K562 (cell line): ENCODE data around the gene FGFR1OP2. TPM values are rescaled to one million over a fixed set of nuclear protein-coding genes. Genes with fewer than 3 reads are reported as not detected.

ENCODE experiments used
- ATAC-seq: fragments of 200-7000 bp; cut with Tn5 transposase; 3 replicates; pipeline ENCODE4 v1.9.1; 2020; ENCODE audit warnings: moderate library complexity
- BruUV-seq: library from RNA; stranded (reverse); fragments of 400-500 nt; replicated peaks from 2 replicates; lab custom pipeline; 2021; lab: Mats Ljungman, UMichigan
- CTCF ChIA-PET: fragments of 300-600 bp; formaldehyde crosslinking; extraction: SDS; loops from one replicate; lab custom pipeline; 2021; ENCODE audit warnings: low intra/inter-chr PET ratio; lab: Yijun Ruan, JAX
- POLR2A ChIA-PET: fragments of 300-600, 350-650 bp; sonication (Branson Sonifier 250); formaldehyde crosslinking; extraction: SDS; loops from one replicate; lab custom pipeline; 2021; ENCODE audit warnings: antibody characterized with exemption, inconsistent platforms; lab: Yijun Ruan, JAX
- DNase-seq, 4 experiments: peaks; one replicate each; pipeline versions ENCODE4 v3.0.0 to v3.0.0-alpha.2; 2011 to 2018; ENCODE audit warnings: low spot score in 3 of 4, mixed read lengths in 3 of 4; ENCODE audit errors: extremely low read depth in 1 of 4
- FAIRE-seq: peaks from 2 replicates; lab custom pipeline; 2011; peaks lifted over from hg19 to GRCh38; lab: Jason Lieb, UNC
- H2AFZ ChIP-seq: 2 replicates; pipeline ENCODE4 v1.6.0; 2011; ENCODE audit warnings: low read depth, low read length, control low read depth, inconsistent platforms
- H3K27ac ChIP-seq: fragments of 200-600 bp; 3 replicates; pipeline ENCODE4 v1.8.0; 2011; ENCODE audit warnings: low read depth, mild to moderate bottlenecking, control low read depth, inconsistent platforms, low read length, moderate library complexity, mixed read lengths; ENCODE audit errors: extremely low read depth
- H3K27me3 ChIP-seq, 2 experiments: fragments of 300-600 bp in 1 of 2; 2 replicates in 1 of 2; 3 replicates in 1 of 2; pipeline versions ENCODE4 v1.6.0 to v1.8.0; 2011; ENCODE audit warnings: inconsistent platforms in 2 of 2, low read length in 2 of 2, mild to moderate bottlenecking in 1 of 2, mixed read lengths in 1 of 2, moderate library complexity in 1 of 2; ENCODE audit not compliant: control insufficient read depth in 2 of 2, insufficient read depth in 2 of 2
- H3K36me3 ChIP-seq: fragments of 300-600 bp; 3 replicates; pipeline ENCODE4 v1.8.0; 2011; ENCODE audit warnings: mild to moderate bottlenecking, low read length, inconsistent platforms; ENCODE audit not compliant: control insufficient read depth, insufficient read depth
- H3K4me1 ChIP-seq, 2 experiments: fragments of 200-600 bp in 1 of 2; replicated peaks in 1 of 2; 2 replicates in 1 of 2; 3 replicates in 1 of 2; pipeline versions ENCODE4 v1.5.1 to v1.8.0; 2011; ENCODE audit warnings: inconsistent platforms in 2 of 2, low read length in 2 of 2, mild to moderate bottlenecking in 1 of 2, mixed read lengths in 1 of 2, moderate library complexity in 1 of 2; ENCODE audit not compliant: control insufficient read depth in 2 of 2, insufficient read depth in 2 of 2
- H3K4me2 ChIP-seq: 2 replicates; pipeline ENCODE4 v1.6.1; 2011; ENCODE audit warnings: low read length, control low read depth, inconsistent platforms, mixed read lengths; ENCODE audit not compliant: insufficient read depth
- H3K4me3 ChIP-seq: fragments of 200-600 bp; sonication (generic), shearing (Covaris generic); 2 replicates; pipeline ENCODE4 v1.5.1; 2016; ENCODE audit warnings: control low read depth, inconsistent platforms
- H3K79me2 ChIP-seq: fragments of 200-600 bp; 3 replicates; pipeline ENCODE4 v1.8.0; 2011; ENCODE audit warnings: low read length, inconsistent platforms; ENCODE audit not compliant: control insufficient read depth, insufficient read depth
- H3K9ac ChIP-seq, 2 experiments: 2 replicates each; pipeline versions ENCODE4 v1.6.0 to v1.6.1; 2011; ENCODE audit warnings: low read depth in 2 of 2, low read length in 2 of 2, control low read depth in 1 of 2, inconsistent platforms in 1 of 2, mild to moderate bottlenecking in 1 of 2, mixed read lengths in 1 of 2; ENCODE audit not compliant: insufficient read depth in 1 of 2
- H3K9me1 ChIP-seq: one replicate; pipeline ENCODE4 v1.6.0; 2011; ENCODE audit warnings: inconsistent platforms, mild to moderate bottlenecking, low read length, moderate library complexity; ENCODE audit not compliant: control insufficient read depth, insufficient read depth
- H3K9me3 ChIP-seq: replicated peaks from 2 replicates; pipeline ENCODE4 v1.5.1; 2011; ENCODE audit warnings: low read depth, low read length, inconsistent platforms; ENCODE audit not compliant: control insufficient read depth, insufficient read depth
- H4K20me1 ChIP-seq: replicated peaks from 2 replicates; pipeline ENCODE4 v1.6.1; 2011; ENCODE audit warnings: low read length, inconsistent platforms, mixed read lengths; ENCODE audit not compliant: control insufficient read depth, insufficient read depth
- E2F8 ChIP-seq: fragments of 450-650 bp; IDR thresholded peaks from 2 replicates; pipeline ENCODE4 v1.7.1; 2018; ENCODE audit warnings: mild to moderate bottlenecking, low read depth; ENCODE audit not compliant: partially characterized antibody
- SAFB2 ChIP-seq: fragments of 200-400 bp; formaldehyde crosslinking; IDR thresholded peaks from 2 replicates; pipeline ENCODE4 v1.6.1; 2018; ENCODE audit warnings: borderline replicate concordance, low read length, low read depth, moderate library complexity; ENCODE audit not compliant: severe bottlenecking
- ZNF445 ChIP-seq: fragments of 250-450 bp; sonication (Bioruptor Pico); IDR thresholded peaks from 2 replicates; pipeline ENCODE4 v1.4.0; 2020; ENCODE audit warnings: low read depth, mild to moderate bottlenecking, moderate library complexity
- WGBS: fragments of 100-300 bp; shearing (Covaris generic); methylation state at CpG from one replicate; pipeline ENCODE4 v1.1.6; 2016; ENCODE audit warnings: low coverage, mixed read lengths; ENCODE audit not compliant: insufficient coverage; ENCODE audit errors: missing lambda C conversion rate; 5-methylcytosine and 5-hydroxymethylcytosine counted together
- in situ Hi-C: fragments of 300-500 bp; cut with MboI; formaldehyde crosslinking; loops from 4 replicates; pipeline ENCODE4 v1.15.0; 2018; ENCODE audit warnings: inconsistent platforms, mixed read lengths
- intact Hi-C: fragments of 100-400 bp; cut with micrococcal nuclease; formaldehyde crosslinking; loops from 2 replicates; pipeline ENCODE4 v1.14.2; 2022
- polyA plus RNA-seq, 8 experiments: library from polyadenylated mRNA; depleted of rRNA in 4 of 8; stranded (reverse) in 5 of 8; unstranded in 3 of 8; fragments of >200 nt; fragmentation: Nextera tagmentation in 2 of 8; fragmentation: Illumina TruSeq in 1 of 8; extraction: Ambion mirVana in 2 of 8; extraction: Trizol in 1 of 8; gene quantifications; 2 replicates each; pipeline versions ENCODE4 v1.2.1 to v1.2.3, GENCODE V29; 2011 to 2014; ENCODE audit warnings: inconsistent platforms in 1 of 8, missing spikeins in 1 of 8
- total RNA-seq, 7 experiments: library from RNA; depleted of rRNA in 6 of 7; stranded (reverse); fragments of >200 nt in 6 of 7; fragmentation: Illumina TruSeq in 2 of 7; extraction: Trizol in 2 of 7; gene quantifications; 2 replicates each; pipeline versions ENCODE4 v1.2.1 to v1.2.3, GENCODE V29; 2011 to 2021; ENCODE audit warnings: low replicate concordance in 1 of 7
- TF ChIP-seq, protein P1 (sequence below): sonication (generic); formaldehyde crosslinking; IDR thresholded peaks from 2 replicates; pipeline ENCODE4 v1.8.0; 2022; ENCODE audit warnings: missing genetic modification reagents, mild to moderate bottlenecking, borderline replicate concordance
- TF ChIP-seq, protein P2 (sequence below): sonication (generic); formaldehyde crosslinking; IDR thresholded peaks from 2 replicates; pipeline ENCODE4 v1.8.0; 2022; ENCODE audit warnings: mild to moderate bottlenecking, missing genetic modification reagents

FGFR1OP2 gene
- total and polyA plus RNA-seq, 9 of the 15 experiments (the other 6 are each of a cell fraction or from before 2014, with no cell fraction given), result 31.6 to 49.0 (median 37.1) TPM

DNA sequence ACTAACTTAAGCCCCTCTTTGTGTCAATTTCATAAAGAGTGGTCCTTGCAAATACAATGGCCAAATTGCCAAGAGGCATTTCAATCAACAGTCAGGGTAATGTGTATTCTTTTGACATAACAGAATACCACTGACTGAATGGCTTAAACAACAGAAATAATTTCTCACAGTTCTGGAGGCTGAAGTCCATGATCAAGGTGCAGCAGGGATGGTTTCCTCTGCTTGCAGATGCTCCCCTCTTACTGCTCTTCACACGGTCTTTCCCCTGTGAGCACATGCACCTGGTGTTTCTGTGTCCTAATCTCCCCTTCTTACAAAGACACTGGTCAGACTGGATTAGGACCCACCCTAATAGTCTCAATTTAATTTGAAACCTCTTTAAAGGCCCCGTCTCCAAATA, 31.9 kb downstream of the FGFR1OP2 start (continued):
- no peak for TF ChIP-seq E2F8

DNA sequence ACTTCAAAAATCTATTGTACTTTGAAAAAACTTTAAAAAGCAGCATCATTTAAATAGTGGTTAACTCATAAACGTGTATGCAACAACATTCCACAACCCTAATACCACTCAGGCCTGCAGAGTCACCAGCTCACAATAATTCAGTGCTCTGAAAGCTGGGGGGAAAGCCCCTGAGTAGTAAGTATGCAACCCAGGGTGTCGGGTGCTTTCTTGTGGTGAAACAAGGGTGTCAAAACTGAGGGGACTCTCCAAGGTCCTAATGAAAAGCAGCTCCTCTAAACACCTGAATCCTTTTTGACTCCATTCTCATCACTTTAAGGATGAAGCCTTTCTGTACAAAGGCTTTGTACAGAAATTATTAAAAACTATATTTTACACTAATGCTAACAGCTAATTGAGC, 33.7 kb downstream of the FGFR1OP2 start:
- in situ Hi-C loops (no loop called here), intact Hi-C loops (no loop called here)
- Histone ChIP-seq H3K9me3 (no peaks in the 10 kb centered on the region), H3K4me1 (no peaks in the 10 kb centered on the region), H3K79me2 (no peaks in the 10 kb centered on the region), H3K9me1 (no peaks in the 10 kb centered on the region), H3K27me3 (no peaks in the 10 kb centered on the region), H3K4me3 (no peak overlapping the region), H3K9ac (no peak overlapping the region), H3K4me2 (no peak overlapping the region), H4K20me1 (no peaks in the 10 kb centered on the region), H2AFZ (no peak overlapping the region), H3K36me3 (peaks cover 10% of the 10 kb centered on the region; the same call in 1 of the 3 replicates), H3K27ac (no peak overlapping the region)
- no peak for DNase-seq
- TF ChIP-seq SAFB2 (no peak), ZNF445 (no peak)
- TF ChIP-seq, protein P1, sequence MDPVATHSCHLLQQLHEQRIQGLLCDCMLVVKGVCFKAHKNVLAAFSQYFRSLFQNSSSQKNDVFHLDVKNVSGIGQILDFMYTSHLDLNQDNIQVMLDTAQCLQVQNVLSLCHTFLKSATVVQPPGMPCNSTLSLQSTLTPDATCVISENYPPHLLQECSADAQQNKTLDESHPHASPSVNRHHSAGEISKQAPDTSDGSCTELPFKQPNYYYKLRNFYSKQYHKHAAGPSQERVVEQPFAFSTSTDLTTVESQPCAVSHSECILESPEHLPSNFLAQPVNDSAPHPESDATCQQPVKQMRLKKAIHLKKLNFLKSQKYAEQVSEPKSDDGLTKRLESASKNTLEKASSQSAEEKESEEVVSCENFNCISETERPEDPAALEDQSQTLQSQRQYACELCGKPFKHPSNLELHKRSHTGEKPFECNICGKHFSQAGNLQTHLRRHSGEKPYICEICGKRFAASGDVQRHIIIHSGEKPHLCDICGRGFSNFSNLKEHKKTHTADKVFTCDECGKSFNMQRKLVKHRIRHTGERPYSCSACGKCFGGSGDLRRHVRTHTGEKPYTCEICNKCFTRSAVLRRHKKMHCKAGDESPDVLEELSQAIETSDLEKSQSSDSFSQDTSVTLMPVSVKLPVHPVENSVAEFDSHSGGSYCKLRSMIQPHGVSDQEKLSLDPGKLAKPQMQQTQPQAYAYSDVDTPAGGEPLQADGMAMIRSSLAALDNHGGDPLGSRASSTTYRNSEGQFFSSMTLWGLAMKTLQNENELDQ (CRISPR knock-in tag), result no peak
- TF ChIP-seq, protein P2, sequence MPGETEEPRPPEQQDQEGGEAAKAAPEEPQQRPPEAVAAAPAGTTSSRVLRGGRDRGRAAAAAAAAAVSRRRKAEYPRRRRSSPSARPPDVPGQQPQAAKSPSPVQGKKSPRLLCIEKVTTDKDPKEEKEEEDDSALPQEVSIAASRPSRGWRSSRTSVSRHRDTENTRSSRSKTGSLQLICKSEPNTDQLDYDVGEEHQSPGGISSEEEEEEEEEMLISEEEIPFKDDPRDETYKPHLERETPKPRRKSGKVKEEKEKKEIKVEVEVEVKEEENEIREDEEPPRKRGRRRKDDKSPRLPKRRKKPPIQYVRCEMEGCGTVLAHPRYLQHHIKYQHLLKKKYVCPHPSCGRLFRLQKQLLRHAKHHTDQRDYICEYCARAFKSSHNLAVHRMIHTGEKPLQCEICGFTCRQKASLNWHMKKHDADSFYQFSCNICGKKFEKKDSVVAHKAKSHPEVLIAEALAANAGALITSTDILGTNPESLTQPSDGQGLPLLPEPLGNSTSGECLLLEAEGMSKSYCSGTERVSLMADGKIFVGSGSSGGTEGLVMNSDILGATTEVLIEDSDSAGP, result no peak
- ChIA-PET POLR2A (no interaction called here), CTCF (no interaction called here)
- no peak for ATAC-seq
- FAIRE-seq, result no peak
- BruUV-seq, result no TSS peak
- 55% methylated on average over 2 of the region's 2 CpGs for WGBS
